H1 (cell line): ENCODE data around the gene ZNF692. TPM values are rescaled to one million over a fixed set of nuclear protein-coding genes. Genes with fewer than 3 reads are reported as not detected.

ENCODE experiments used
- CTCF ChIA-PET: fragments of 300-600 bp; sonication (Branson Sonifier 250); formaldehyde crosslinking; loops from one replicate; lab custom pipeline; 2021; ENCODE audit not compliant: partially characterized antibody; lab: Charles Lee
- POLR2A ChIA-PET: fragments of 300-600 bp; sonication (Branson Sonifier 250); formaldehyde crosslinking; loops from one replicate; lab custom pipeline; 2021; ENCODE audit warnings: inconsistent platforms; ENCODE audit not compliant: partially characterized antibody; lab: Charles Lee
- DNase-seq, 2 experiments: peaks; one replicate each; pipeline versions ENCODE4 v3.0.0 to v3.0.0-alpha.2; 2010 to 2022; ENCODE audit warnings: low spot score in 2 of 2, low read depth in 1 of 2, mixed read lengths in 1 of 2
- FAIRE-seq: peaks from 2 replicates; lab custom pipeline; 2011; peaks lifted over from hg19 to GRCh38; lab: Jason Lieb, UNC
- H2AFZ ChIP-seq: 2 replicates; pipeline ENCODE4 v1.8.1; 2012; ENCODE audit warnings: low read length, inconsistent platforms
- H2AK5ac ChIP-seq: 2 replicates; pipeline ENCODE4 v1.6.1; 2013; ENCODE audit warnings: low read depth, low read length
- H2BK120ac ChIP-seq: replicated peaks from 2 replicates; pipeline ENCODE3; 2013; ENCODE audit warnings: low read depth, low read length, inconsistent platforms
- H2BK12ac ChIP-seq: 2 replicates; pipeline ENCODE4 v1.6.1; 2013; ENCODE audit warnings: low read depth, low read length
- H2BK15ac ChIP-seq: 2 replicates; pipeline ENCODE4 v1.6.1; 2013; ENCODE audit warnings: low read length
- H2BK20ac ChIP-seq: 2 replicates; pipeline ENCODE4 v1.6.1; 2013; ENCODE audit warnings: low read length
- H2BK5ac ChIP-seq: 2 replicates; pipeline ENCODE4 v1.6.1; 2013; ENCODE audit warnings: low read depth, low read length
- H3K14ac ChIP-seq: 2 replicates; pipeline ENCODE4 v1.6.1; 2013; ENCODE audit warnings: inconsistent platforms; ENCODE audit not compliant: insufficient read length
- H3K18ac ChIP-seq: 2 replicates; pipeline ENCODE4 v1.6.1; 2013; ENCODE audit warnings: low read length; ENCODE audit errors: extremely low read depth
- H3K23ac ChIP-seq: 2 replicates; pipeline ENCODE4 v1.6.1; 2013; ENCODE audit warnings: inconsistent platforms; ENCODE audit not compliant: insufficient read length
- H3K23me2 ChIP-seq: 2 replicates; pipeline ENCODE4 v1.6.1; 2013; ENCODE audit warnings: low read depth, low read length
- H3K27ac ChIP-seq: 2 replicates; pipeline ENCODE4 v1.6.1; 2011; ENCODE audit warnings: low read depth, low read length, inconsistent platforms
- H3K27me3 ChIP-seq, 4 experiments: replicated peaks in 1 of 4; 1 replicate in 1 of 4; 2 replicates in 3 of 4; pipeline versions ENCODE4 v1.6.1 to v1.8.1; 2011 to 2013; ENCODE audit warnings: low read length in 3 of 4, mild to moderate bottlenecking in 3 of 4, inconsistent platforms in 2 of 4, mixed read lengths in 2 of 4, moderate library complexity in 1 of 4; ENCODE audit not compliant: control insufficient read depth in 3 of 4, insufficient read depth in 3 of 4; ENCODE audit errors: extremely low read depth in 1 of 4
- H3K36me3 ChIP-seq, 4 experiments: 2 replicates each; pipeline versions ENCODE4 v1.6.1 to v1.8.1; 2011 to 2013; ENCODE audit warnings: mild to moderate bottlenecking in 4 of 4, low read length in 3 of 4, moderate library complexity in 2 of 4, control low read depth in 1 of 4, inconsistent platforms in 1 of 4; ENCODE audit not compliant: insufficient read depth in 4 of 4, control insufficient read depth in 2 of 4
- H3K4ac ChIP-seq: replicated peaks from 2 replicates; pipeline ENCODE3; 2013; ENCODE audit warnings: low read length, low read depth, mixed read lengths, inconsistent platforms; ENCODE audit not compliant: insufficient read length
- H3K4me1 ChIP-seq, 4 experiments: replicated peaks in 1 of 4; 1 replicate in 1 of 4; 2 replicates in 3 of 4; pipeline versions ENCODE4 v1.6.1 to v1.8.1; 2011 to 2013; ENCODE audit warnings: low read length in 3 of 4, inconsistent platforms in 2 of 4, mixed read lengths in 1 of 4; ENCODE audit not compliant: insufficient read depth in 4 of 4, control insufficient read depth in 3 of 4
- H3K4me2 ChIP-seq, 2 experiments: 2 replicates each; pipeline versions ENCODE4 v1.6.1 to v1.8.1; 2011 to 2013; ENCODE audit warnings: low read depth in 2 of 2, low read length in 2 of 2, control low read depth in 1 of 2, inconsistent platforms in 1 of 2, mild to moderate bottlenecking in 1 of 2; ENCODE audit not compliant: insufficient read depth in 1 of 2
- H3K4me3 ChIP-seq, 4 experiments: fragments of 200-600, 300-600 bp in 1 of 4; sonication (generic), shearing (Covaris generic), sonication (Bioruptor Twin) in 1 of 4; 2 replicates each; pipeline versions ENCODE4 v1.5.1 to v1.8.1; 2011 to 2016; ENCODE audit warnings: low read length in 4 of 4, low read depth in 3 of 4, control low read depth in 2 of 4, inconsistent platforms in 2 of 4, mild to moderate bottlenecking in 2 of 4, mixed read lengths in 1 of 4, moderate library complexity in 1 of 4; ENCODE audit not compliant: insufficient read depth in 2 of 4; ENCODE audit errors: extremely low read depth in 1 of 4
- H3K56ac ChIP-seq: replicated peaks from 2 replicates; pipeline ENCODE3; 2013; ENCODE audit warnings: low read depth, mild to moderate bottlenecking, mixed read lengths, low read length, inconsistent platforms; ENCODE audit not compliant: insufficient read length
- H3K79me1 ChIP-seq: 2 replicates; pipeline ENCODE4 v1.6.1; 2013; ENCODE audit warnings: low read depth, low read length, control low read depth
- H3K79me2 ChIP-seq, 2 experiments: 2 replicates each; pipeline versions ENCODE4 v1.6.1 to v1.8.1; 2012 to 2013; ENCODE audit warnings: low read length in 2 of 2, mild to moderate bottlenecking in 2 of 2, inconsistent platforms in 1 of 2; ENCODE audit not compliant: insufficient read depth in 2 of 2, control insufficient read depth in 1 of 2
- H3K9ac ChIP-seq, 4 experiments: replicated peaks in 1 of 4; 1 replicate in 1 of 4; 2 replicates in 3 of 4; pipeline versions ENCODE4 v1.6.1 to v1.8.1; 2011 to 2013; ENCODE audit warnings: low read depth in 3 of 4, low read length in 3 of 4, control low read depth in 2 of 4, mild to moderate bottlenecking in 2 of 4, moderate library complexity in 2 of 4, inconsistent platforms in 1 of 4; ENCODE audit errors: extremely low read depth in 1 of 4
- H3K9me3 ChIP-seq, 2 experiments: 2 replicates each; pipeline versions ENCODE4 v1.6.1 to v1.8.1; 2012 to 2013; ENCODE audit warnings: mild to moderate bottlenecking in 2 of 2, moderate library complexity in 2 of 2, control low read depth in 1 of 2, inconsistent platforms in 1 of 2, low read depth in 1 of 2, low read length in 1 of 2, mixed read lengths in 1 of 2; ENCODE audit not compliant: insufficient read depth in 2 of 2
- H4K20me1 ChIP-seq, 2 experiments: replicated peaks in 1 of 2; 2 replicates each; pipeline versions ENCODE3 to v1.8.1; 2011 to 2013; ENCODE audit warnings: inconsistent platforms in 2 of 2, low read length in 2 of 2, mild to moderate bottlenecking in 1 of 2; ENCODE audit not compliant: insufficient read depth in 2 of 2, control insufficient read depth in 1 of 2
- H4K5ac ChIP-seq: 2 replicates; pipeline ENCODE4 v1.6.1; 2013; ENCODE audit warnings: low read length, low read depth, mixed read lengths, inconsistent platforms; ENCODE audit not compliant: insufficient read length
- H4K8ac ChIP-seq: 2 replicates; pipeline ENCODE4 v1.8.0; 2013; ENCODE audit warnings: mild to moderate bottlenecking, moderate library complexity, low read length, inconsistent platforms; ENCODE audit not compliant: insufficient read depth; ENCODE audit errors: extremely low read depth
- H4K91ac ChIP-seq: replicated peaks from 2 replicates; pipeline ENCODE3; 2013; ENCODE audit warnings: low read length, mixed read lengths, inconsistent platforms; ENCODE audit not compliant: insufficient read length
- ASH2L ChIP-seq: fragments of 200-600, 300-600 bp; sonication (generic); IDR thresholded peaks from one replicate; pipeline ENCODE4 v1.7.1; 2017; ENCODE audit warnings: low read length
- CBX8 ChIP-seq: fragments of 300-800, 300-1000 bp; sonication (generic); IDR thresholded peaks from 2 replicates; pipeline ENCODE4 v1.7.1; 2016; ENCODE audit warnings: low read depth, low read length, borderline replicate concordance
- JUND ChIP-seq: IDR thresholded peaks from 2 replicates; pipeline ENCODE4 v1.6.1; 2011; ENCODE audit warnings: mild to moderate bottlenecking, improper control_type of control experiment, low read length
- RBBP5 ChIP-seq: IDR thresholded peaks from 2 replicates; pipeline ENCODE4 v1.7.1; 2012; ENCODE audit warnings: low read depth, mild to moderate bottlenecking, inconsistent platforms, low read length, moderate library complexity, borderline replicate concordance
- WGBS, 2 experiments: shearing (Covaris generic) in 1 of 2; methylation state at CpG; one replicate each; pipeline versions ENCODE4 v1.1.6 to v1.1.7; 2013 to 2015; ENCODE audit warnings: low lambda C conversion rate in 2 of 2, mixed read lengths in 2 of 2, inconsistent platforms in 1 of 2, low coverage in 1 of 2, missing lambda C conversion rate in 1 of 2; ENCODE audit not compliant: insufficient replicate concordance in 2 of 2, insufficient coverage in 1 of 2, insufficient read length in 1 of 2; ENCODE audit errors: extremely low coverage in 1 of 2, missing lambda C conversion rate in 1 of 2; 5-methylcytosine and 5-hydroxymethylcytosine counted together
- polyA plus RNA-seq, 7 experiments: library from polyadenylated mRNA; depleted of rRNA in 3 of 7; stranded (reverse) in 5 of 7; unstranded in 2 of 7; fragments of >200 nt in 5 of 7; fragments of 200-250 nt in 2 of 7; gene quantifications; 1 replicate in 5 of 7; 2 replicates in 1 of 7; 4 replicates in 1 of 7; pipeline versions ENCODE4 v1.2.1 to v1.2.3, GENCODE V29; 2011 to 2013; ENCODE audit warnings: missing spikeins in 2 of 7, mixed read lengths in 2 of 7
- total RNA-seq: library from RNA; stranded (reverse); fragmentation: NEBNext Ultra II Directional; extraction: Animal tissue kit (Norgen Biotek cat#: 25700); gene quantifications from 2 replicates; pipeline ENCODE4 v1.2.1, GENCODE V29; 2021

Gene ZNF692
- total and polyA plus RNA-seq, 2 of the 8 experiments (the other 6 are each of a cell fraction or from before 2014, with no cell fraction given), result 38.4 to 52.3 TPM

DNA sequence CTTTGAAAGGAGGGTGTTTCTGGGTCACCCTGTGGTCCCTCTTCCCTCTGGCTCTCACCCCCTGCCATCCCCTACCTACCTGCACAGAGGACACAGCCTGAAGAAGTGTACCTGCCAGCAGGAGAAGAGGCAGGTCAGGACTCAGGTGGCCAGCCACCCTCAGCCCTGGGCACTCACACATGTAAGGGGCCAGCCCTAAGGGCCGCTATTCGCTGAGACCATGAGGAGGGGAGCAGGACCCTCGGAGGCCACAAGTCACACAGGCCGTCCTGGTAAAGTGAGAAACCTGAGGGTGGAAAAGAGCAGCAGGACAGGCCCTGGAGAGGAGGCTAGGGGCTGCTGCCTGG, 1.2 kb downstream of the ZNF692 start:
- H2BK15ac ChIP-seq, result peak overlapping the region; percentile 92; the same call in 1 of the 2 replicates
- no peak for DNase-seq
- peak overlapping the region; percentile 76 for H3K4ac ChIP-seq
- peak overlapping the region; percentile 88; the same call in 1 of the 2 replicates for H3K18ac ChIP-seq
- TF ChIP-seq CBX8 (no peak), JUND (0 out of 2 replicates have a peak, but pooled peaks have one; percentile 5), RBBP5 (0 out of 2 replicates have a peak, but pooled peaks have one; percentile 84), ASH2L (peak; percentile 72)
- TF ChIP-seq, all 59 proteins: peak for 3
- Histone ChIP-seq H3K56ac (no peak overlapping the region), H3K27me3 (peaks cover 0 to 11% (median 5%) of the 10 kb centered on the region in 4 experiments; a peak in 3 of 7 replicates), H3K9ac (peak overlapping the region; percentile 48 to 81 (median 77); a peak in 6 of 7 replicates), H2BK120ac (no peak overlapping the region), H4K20me1 (peaks cover 0 to 3% of the 10 kb centered on the region in 2 experiments), H3K23ac (no peak overlapping the region), H4K5ac (peak overlapping the region; percentile 40), H3K27ac (peak overlapping the region; percentile 75), H2AFZ (peak overlapping the region; percentile 25; the same call in 1 of the 2 replicates), H3K79me1 (0 out of 2 replicates have a peak, but pooled peaks cover 2% of the 10 kb centered on the region), H2BK20ac (no peak overlapping the region), H3K4me1 (peaks cover 2 to 15% (median 9%) of the 10 kb centered on the region in 4 experiments), H3K23me2 (peaks cover 15% of the 10 kb centered on the region), H3K36me3 (peaks cover 10 to 25% (median 20%) of the 10 kb centered on the region in 4 experiments), H2AK5ac (no peak overlapping the region), H3K79me2 (peaks cover 0 to 8% of the 10 kb centered on the region in 2 experiments; a peak in 1 of 4 replicates), H3K4me3 (peak overlapping the region; percentile 76 to 93 (median 84)), H4K8ac (peak overlapping the region; percentile 76; the same call in 1 of the 2 replicates), H2BK12ac (peak overlapping the region; percentile 2; the same call in 1 of the 2 replicates), H2BK5ac (peak overlapping the region; percentile 27; the same call in 1 of the 2 replicates), H3K4me2 (peak overlapping the region; percentile 80 to 99), H4K91ac (peak overlapping the region; percentile 77), H3K9me3 (no peaks in the 10 kb centered on the region), H3K14ac (no peak overlapping the region)
- CTCF ChIA-PET, result interaction anchor here (0.7 to 5.0 kb wide), 15 partner anchors 9 to 67 kb away, joined by 3 to 58 read pairs (median 5); partner anchors contain the start of genes PGBD2, SH3BP5L and ZNF672
- POLR2A ChIA-PET, result interaction anchor here (1.1 to 5.9 kb wide), 13 partner anchors 8 to 51 kb away, joined by 4 to 46 read pairs (median 8); partner anchors contain the start of genes PGBD2, SH3BP5L and ZNF672
- no peak for FAIRE-seq
- 8% methylated on average over 4 of the region's 4 CpGs; no CpG with 5 or more reads in 1 of the 2 experiments for WGBS, 2 experiments
